ENCODE measurements around the gene RUFY3.

RUFY3 gene

DNA sequence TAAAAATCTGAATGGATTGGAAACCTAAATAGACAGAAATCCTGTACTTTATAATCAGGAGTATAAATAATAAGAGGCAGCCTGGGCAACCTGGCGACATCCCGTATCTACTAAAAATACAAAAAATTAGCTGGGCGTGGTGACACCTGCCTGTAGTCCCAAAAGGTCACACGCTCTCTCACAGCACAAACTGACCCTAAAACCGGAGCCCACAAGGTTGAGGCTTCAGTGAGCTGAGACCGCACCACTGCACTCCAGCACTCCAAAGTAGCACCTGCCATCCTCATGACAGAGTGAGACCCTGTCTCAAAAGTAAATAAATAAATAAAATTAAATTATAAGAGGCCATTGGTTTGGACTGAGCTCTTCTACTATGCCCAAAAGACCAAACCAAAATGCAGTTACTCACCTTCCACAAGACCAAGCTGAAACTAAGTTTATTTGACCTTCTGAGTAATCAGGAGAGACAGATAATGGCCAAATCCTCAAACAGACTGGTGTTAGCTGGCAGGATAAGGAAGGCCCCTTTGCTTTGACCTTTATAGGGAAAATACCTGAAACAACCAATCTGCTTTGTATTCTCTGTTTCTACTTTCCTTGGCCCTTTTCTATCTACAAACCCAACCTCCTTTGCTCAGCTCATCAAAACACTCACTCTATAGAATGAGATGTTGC is 121.1 kb downstream of the RUFY3 start:
- DNase-seq (ENCODE audit: low spot score): no peak

DNA sequence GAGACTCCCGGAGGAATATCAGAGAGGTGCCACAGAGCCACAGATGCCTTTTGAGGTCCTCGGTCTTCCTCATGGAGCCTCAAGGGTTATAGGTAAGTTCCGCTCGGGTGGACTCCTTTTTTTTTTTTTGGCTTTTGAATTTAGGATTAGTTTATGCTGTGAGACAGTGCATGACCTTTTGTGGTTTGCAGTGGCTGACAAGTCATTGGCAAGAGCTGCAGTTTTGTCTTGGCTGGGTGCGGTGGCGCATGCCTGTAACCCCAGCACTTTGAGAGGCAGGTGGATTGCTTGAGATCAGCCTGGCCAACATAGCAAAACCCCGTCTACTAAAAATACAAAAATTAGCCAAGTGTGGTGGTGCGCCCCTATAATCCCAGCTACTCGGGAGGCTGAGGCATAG is 122.4 kb downstream of the RUFY3 start:
- no peak for DNase-seq (ENCODE audit: low spot score)

DNA sequence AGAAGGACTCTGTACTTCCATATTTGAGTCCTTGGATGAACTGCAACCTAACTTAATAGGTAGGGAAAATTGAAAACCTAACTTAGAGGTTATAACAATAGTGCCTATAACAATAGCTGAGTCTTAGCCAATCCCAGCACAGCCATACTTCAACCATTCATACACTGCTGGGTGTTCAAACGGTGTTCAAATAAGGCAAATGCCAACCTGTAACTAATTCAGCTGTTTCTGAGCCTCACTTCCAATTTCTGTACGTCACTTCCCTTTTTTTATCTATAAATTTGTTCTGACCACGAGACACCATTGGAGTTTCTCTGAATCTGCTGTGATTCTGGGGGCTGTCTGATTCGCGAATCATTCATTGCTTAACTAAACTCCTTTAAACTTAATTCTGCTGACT is 127.5 kb downstream of the RUFY3 start:
- no peak for DNase-seq (ENCODE audit: low spot score)

DNA sequence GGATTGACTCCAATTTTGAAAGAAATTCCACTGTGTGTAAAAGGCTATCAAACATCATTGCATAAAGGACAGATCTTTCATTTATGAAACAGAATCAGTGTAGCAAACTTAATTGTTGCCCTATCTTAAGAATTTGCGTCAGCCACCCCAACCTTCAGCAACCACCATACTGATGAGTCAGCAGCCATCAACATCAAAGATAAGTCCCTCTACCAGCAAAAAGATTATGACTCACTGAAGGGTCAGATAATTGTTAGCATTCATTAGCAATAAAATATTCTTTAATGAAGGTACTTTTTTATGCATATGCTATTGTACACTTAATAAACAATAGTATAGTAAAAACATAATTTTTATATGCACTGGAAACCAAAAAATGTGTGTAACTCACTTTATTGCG is 133.7 kb downstream of the RUFY3 start:
- DNase-seq (ENCODE audit: low spot score): no peak
